Prostate gland (tissue), 2 donors: ENCODE measurements around the gene DTHD1. TPM values are rescaled to one million over a fixed set of nuclear protein-coding genes. Genes with fewer than 3 reads are reported as not detected.

ENCODE experiments used
- DNase-seq: peaks from one replicate; pipeline ENCODE4 v3.0.0-alpha.2; 2019; ENCODE audit warnings: low spot score
- H3K27ac ChIP-seq, 2 donors: fragments of 200-600 bp; sonication (generic); 2 replicates each; pipeline ENCODE4 v1.5.1; 2017 to 2019
- H3K27me3 ChIP-seq: fragments of 200-600 bp; sonication (generic); replicated peaks from 2 replicates; pipeline ENCODE4 v1.5.1; 2019; ENCODE audit not compliant: insufficient read depth
- H3K36me3 ChIP-seq, 2 donors: fragments of 200-600 bp; sonication (generic); 1 replicate in 1 of 2; 2 replicates in 1 of 2; pipeline versions ENCODE4 v1.5.1 to v1.8.1; 2017 to 2019
- H3K4me1 ChIP-seq: fragments of 200-600 bp; sonication (generic); replicated peaks from 2 replicates; pipeline ENCODE4 v1.5.1; 2019
- H3K4me3 ChIP-seq, 2 donors: fragments of 200-600 bp; sonication (generic); 2 replicates each; pipeline ENCODE4 v1.5.1; 2017 to 2019
- H3K9me3 ChIP-seq: fragments of 200-600 bp; sonication (generic); 2 replicates; pipeline ENCODE4 v1.5.1; 2017
- CTCF ChIP-seq, 4 experiments: fragments of 200-600 bp in 2 of 4; fragments of 450-650 bp in 2 of 4; sonication (generic) in 2 of 4; IDR thresholded peaks; 1 replicate in 3 of 4; 2 replicates in 1 of 4; pipeline ENCODE4 v1.5.1; 2016 to 2019; ENCODE audit warnings: antibody characterized with exemption in 4 of 4, mild to moderate bottlenecking in 2 of 4, moderate library complexity in 2 of 4
- POLR2A ChIP-seq: fragments of 450-650 bp; IDR thresholded peaks from one replicate; pipeline ENCODE4 v1.6.1; 2016; ENCODE audit warnings: antibody characterized with exemption, mild to moderate bottlenecking
- POLR2AphosphoS5 ChIP-seq: sonication (generic); formaldehyde crosslinking; IDR thresholded peaks from one replicate; pipeline ENCODE4 v1.6.1; 2017; ENCODE audit warnings: antibody characterized with exemption
- WGBS: methylation state at CpG from one replicate; pipeline ENCODE4 v1.1.5; 2018; 5-methylcytosine and 5-hydroxymethylcytosine counted together
- intact Hi-C: fragments of 100-400 bp; cut with DNase I; formaldehyde crosslinking; loops from one replicate; pipeline ENCODE4 v1.14.2; 2022
- total RNA-seq, 2 donors: library from RNA; depleted of rRNA; stranded (reverse); fragments of >200 nt; gene quantifications; one replicate each; pipeline ENCODE4 v1.1.0, GENCODE V29; 2016

DTHD1 gene
- total RNA-seq = under 1 TPM in 1 of 2 donors, not detected in 1; 0.91 TPM

- intact Hi-C loops = no loop called here
- TF ChIP-seq POLR2AphosphoS5 = no peak
- no peak for TF ChIP-seq CTCF (IDR thresholded peaks at IDR 0.05)
- no peak for TF ChIP-seq POLR2A
- H3K4me1 ChIP-seq = no peaks in the 10 kb centered on the region
- H3K4me3 ChIP-seq = no peak within 1 kb of the TSS
- H3K27ac ChIP-seq = no peak within 1 kb of the TSS
- H3K36me3 ChIP-seq = no peaks in the 10 kb centered on the region
- WGBS = 90% methylated on average over 5 of the region's 5 CpGs
- no peak for DNase-seq
- no peaks in the 10 kb centered on the region for H3K27me3 ChIP-seq
- H3K9me3 ChIP-seq = no peaks in the 10 kb centered on the region
Measured at GRCh38 chr4:36281384-36282106, at the start of gene DTHD1. Gene DTHD1 (plus strand): TSS chr4:36281616. CDS start chr4:36281759, 143 bp downstream.

- no peaks in the 10 kb centered on the region for H3K36me3 ChIP-seq
- no peak for DNase-seq
- no peak overlapping the region for H3K4me3 ChIP-seq
- intact Hi-C loops = no loop called here
- H3K27ac ChIP-seq = no peak overlapping the region
- WGBS = 95% methylated on average over 10 of the region's 10 CpGs
- no peaks in the 10 kb centered on the region for H3K9me3 ChIP-seq
- no peaks in the 10 kb centered on the region for H3K4me1 ChIP-seq
- TF ChIP-seq POLR2AphosphoS5 (no peak), POLR2A (no peak), CTCF (IDR thresholded peaks at IDR 0.05) (no peak)
- H3K27me3 ChIP-seq = no peaks in the 10 kb centered on the region
Measured at GRCh38 chr4:36233567-36234266, 47.7 kb upstream of the DTHD1 start.

- WGBS = 80% methylated on average over 3 of the region's 3 CpGs
- intact Hi-C loops = no loop called here
- Histone ChIP-seq H3K27me3 (no peaks in the 10 kb centered on the region), H3K36me3 (no peaks in the 10 kb centered on the region), H3K27ac (no peak overlapping the region), H3K9me3 (no peaks in the 10 kb centered on the region), H3K4me3 (no peak overlapping the region), H3K4me1 (no peaks in the 10 kb centered on the region)
- no peak for DNase-seq
- no peak for TF ChIP-seq CTCF (IDR thresholded peaks at IDR 0.05)
- no peak for TF ChIP-seq POLR2A
- no peak for TF ChIP-seq POLR2AphosphoS5
Measured at GRCh38 chr4:36235306-36235705, 46.1 kb upstream of the DTHD1 start.

- TF ChIP-seq CTCF (IDR thresholded peaks at IDR 0.05) (no peak), POLR2AphosphoS5 (no peak), POLR2A (no peak)
- H3K9me3 ChIP-seq = no peaks in the 10 kb centered on the region
- no peaks in the 10 kb centered on the region for H3K27me3 ChIP-seq
- no peaks in the 10 kb centered on the region for H3K36me3 ChIP-seq
- 98% methylated on average over 2 of the region's 2 CpGs for WGBS
- H3K4me1 ChIP-seq = no peaks in the 10 kb centered on the region
- intact Hi-C loops = no loop called here
- H3K27ac ChIP-seq = no peak overlapping the region
- H3K4me3 ChIP-seq = no peak overlapping the region
- DNase-seq = no peak
Measured at GRCh38 chr4:36236159-36236558, 45.3 kb upstream of the DTHD1 start.
